H1 (cell line): ENCODE measurements around the gene TOMM40. TPM values are rescaled to one million over a fixed set of nuclear protein-coding genes. Genes with fewer than 3 reads are reported as not detected.

ENCODE experiments used
- BRCA1 ChIP-seq: IDR thresholded peaks from 2 replicates; pipeline ENCODE4 v1.6.1; 2012; ENCODE audit warnings: low read depth, low read length, improper control_type of control experiment
- CHD7 ChIP-seq: fragments of 300-600 bp; sonication (generic); IDR thresholded peaks from 2 replicates; pipeline ENCODE4 v1.7.1; 2012; ENCODE audit warnings: low read length, moderate library complexity, mild to moderate bottlenecking, inconsistent platforms; ENCODE audit not compliant: insufficient replicate concordance
- RBBP5 ChIP-seq: IDR thresholded peaks from 2 replicates; pipeline ENCODE4 v1.7.1; 2012; ENCODE audit warnings: low read depth, mild to moderate bottlenecking, inconsistent platforms, low read length, moderate library complexity, borderline replicate concordance
- polyA plus RNA-seq, 7 experiments: library from polyadenylated mRNA; depleted of rRNA in 3 of 7; stranded (reverse) in 5 of 7; unstranded in 2 of 7; fragments of >200 nt in 5 of 7; fragments of 200-250 nt in 2 of 7; gene quantifications; 1 replicate in 5 of 7; 2 replicates in 1 of 7; 4 replicates in 1 of 7; pipeline versions ENCODE4 v1.2.1 to v1.2.3, GENCODE V29; 2011 to 2013; ENCODE audit warnings: missing spikeins in 2 of 7, mixed read lengths in 2 of 7
- total RNA-seq: library from RNA; stranded (reverse); fragmentation: NEBNext Ultra II Directional; extraction: Animal tissue kit (Norgen Biotek cat#: 25700); gene quantifications from 2 replicates; pipeline ENCODE4 v1.2.1, GENCODE V29; 2021

The TOMM40 gene
- total and polyA plus RNA-seq, 2 of the 8 experiments (the other 6 are each of a cell fraction or from before 2014, with no cell fraction given), result 154 to 179 TPM

- TF ChIP-seq CHD7 (no peak), BRCA1 (no peak), RBBP5 (no peak)
Observed at GRCh38 chr19:44893332-44894051, 2.4 kb downstream of the TOMM40 start (continued).
